NCI-H345 treated with DMSO at 0.1 percent for 48 hours (cell line): ENCODE measurements around the gene LRRC36.

Source experiments
- DNase-seq: peaks from one replicate; lab custom pipeline; 2025; ENCODE audit not compliant: unreplicated experiment; lab: John Stamatoyannopoulos, UW

The LRRC36 gene

GRCh38 chr16:67389911-67390815, 63.5 kb downstream of the LRRC36 start:
- DNase-seq: no peak

GRCh38 chr16:67390816-67391423, 64.3 kb downstream of the LRRC36 start:
- DNase-seq: no peak

- no peak for DNase-seq
Observed at GRCh38 chr16:67391424-67392300, 65.0 kb downstream of the LRRC36 start.

- no peak for DNase-seq
Observed at GRCh38 chr16:67392301-67393059, 65.9 kb downstream of the LRRC36 start.

- no peak for DNase-seq
Observed at GRCh38 chr16:67393111-67393787, 66.6 kb downstream of the LRRC36 start, which contains the start of gene TPPP3. TPPP3 (minus strand) TSS chr16:67393498; CDS start chr16:67391111, 2,387 bp downstream.

GRCh38 chr16:67393788-67394154, 67.2 kb downstream of the LRRC36 start:
- no peak for DNase-seq

GRCh38 chr16:67394155-67395104, 67.8 kb downstream of the LRRC36 start:
- DNase-seq: no peak

- no peak for DNase-seq
Observed at GRCh38 chr16:67395105-67395457, 68.5 kb downstream of the LRRC36 start.

GRCh38 chr16:67395458-67396158, 69.0 kb downstream of the LRRC36 start:
- peak; percentile 90 for DNase-seq

GRCh38 chr16:67396159-67397035, 69.8 kb downstream of the LRRC36 start:
- DNase-seq: peak; percentile 61

- DNase-seq: no peak
Observed at GRCh38 chr16:67397036-67397801, 70.6 kb downstream of the LRRC36 start.

- no peak for DNase-seq
Observed at GRCh38 chr16:67397812-67398545, 71.4 kb downstream of the LRRC36 start.

- no peak for DNase-seq
Observed at GRCh38 chr16:67398546-67399217, 72.1 kb downstream of the LRRC36 start.

- DNase-seq: no peak
Observed at GRCh38 chr16:67399218-67399733, 72.7 kb downstream of the LRRC36 start.
